IMR-90 (cell line): ENCODE results near the gene PCIF1. TPM values are rescaled to one million over a fixed set of nuclear protein-coding genes. Genes with fewer than 3 reads are reported as not detected.

Source experiments
- ATAC-seq: fragments of 200-7000 bp; cut with Tn5 transposase; 2 replicates; pipeline ENCODE4 v1.9.1; 2020; ENCODE audit warnings: low read depth, mild to moderate bottlenecking, moderate library complexity
- BruUV-seq: library from RNA; stranded (reverse); fragments of 400-500 nt; replicated peaks from 2 replicates; lab custom pipeline; 2021; lab: Mats Ljungman, UMichigan
- CTCF ChIA-PET: fragments of 300-600 bp; formaldehyde crosslinking; extraction: SDS; loops from one replicate; lab custom pipeline; 2021; ENCODE audit warnings: antibody characterized with exemption; lab: Yijun Ruan, JAX
- POLR2A ChIA-PET: fragments of 300-600 bp; sonication (Branson Sonifier 250); formaldehyde crosslinking; loops from one replicate; lab custom pipeline; 2022; ENCODE audit warnings: antibody characterized with exemption; ENCODE audit not compliant: unreplicated experiment; lab: Charles Lee
- DNase-seq: peaks from one replicate; pipeline ENCODE4 v3.0.0; 2013
- H2AFZ ChIP-seq: replicated peaks from 2 replicates; pipeline ENCODE3; 2013; ENCODE audit warnings: low read length, mild to moderate bottlenecking; ENCODE audit not compliant: poor library complexity
- H2AK5ac ChIP-seq: 2 replicates; pipeline ENCODE4 v1.6.1; 2013; ENCODE audit warnings: low read depth, low read length, inconsistent platforms
- H2AK9ac ChIP-seq: replicated peaks from 2 replicates; pipeline ENCODE3; 2013; ENCODE audit warnings: mild to moderate bottlenecking, low read depth, low read length, moderate library complexity; ENCODE audit not compliant: poor library complexity
- H2BK120ac ChIP-seq: 2 replicates; pipeline ENCODE4 v1.6.1; 2013; ENCODE audit warnings: low read depth, low read length, inconsistent platforms
- H2BK15ac ChIP-seq: 3 replicates; pipeline ENCODE4 v1.6.1; 2013; ENCODE audit warnings: low read depth, low read length, inconsistent platforms
- H2BK20ac ChIP-seq: 2 replicates; pipeline ENCODE4 v1.6.1; 2013; ENCODE audit warnings: low read depth, mild to moderate bottlenecking, inconsistent platforms, low read length, moderate library complexity
- H2BK5ac ChIP-seq: 2 replicates; pipeline ENCODE4 v1.6.1; 2013; ENCODE audit warnings: mild to moderate bottlenecking, low read depth, low read length, inconsistent platforms; ENCODE audit not compliant: poor library complexity, severe bottlenecking
- H3K14ac ChIP-seq: replicated peaks from 2 replicates; pipeline ENCODE4 v1.6.1; 2013; ENCODE audit warnings: low read depth, low read length, inconsistent platforms
- H3K18ac ChIP-seq: 2 replicates; pipeline ENCODE4 v1.6.1; 2013; ENCODE audit warnings: low read depth, low read length, control low read depth
- H3K23ac ChIP-seq: 2 replicates; pipeline ENCODE4 v1.6.1; 2013; ENCODE audit warnings: low read depth, low read length, inconsistent platforms
- H3K27ac ChIP-seq: 2 replicates; pipeline ENCODE4 v1.5.1; 2013; ENCODE audit warnings: mild to moderate bottlenecking, control low read depth, low read length; ENCODE audit not compliant: insufficient read depth
- H3K27me3 ChIP-seq: 2 replicates; pipeline ENCODE4 v1.6.1; 2013; ENCODE audit warnings: low read length; ENCODE audit not compliant: control insufficient read depth, insufficient read depth
- H3K36me3 ChIP-seq: 2 replicates; pipeline ENCODE4 v1.6.1; 2013; ENCODE audit warnings: low read length, mixed read lengths; ENCODE audit not compliant: control insufficient read depth, insufficient read depth
- H3K4ac ChIP-seq: 2 replicates; pipeline ENCODE4 v1.6.1; 2013; ENCODE audit warnings: low read depth, low read length, inconsistent platforms
- H3K4me1 ChIP-seq: 2 replicates; pipeline ENCODE4 v1.6.1; 2013; ENCODE audit warnings: low read length, mixed read lengths; ENCODE audit not compliant: control insufficient read depth, insufficient read depth
- H3K4me2 ChIP-seq: 2 replicates; pipeline ENCODE4 v1.6.1; 2013; ENCODE audit warnings: low read depth, mild to moderate bottlenecking, control low read depth, low read length, moderate library complexity
- H3K4me3 ChIP-seq: 2 replicates; pipeline ENCODE4 v1.5.1; 2013; ENCODE audit warnings: low read depth, mild to moderate bottlenecking, control low read depth, low read length, moderate library complexity; ENCODE audit not compliant: insufficient read depth
- H3K56ac ChIP-seq: 2 replicates; pipeline ENCODE4 v1.6.1; 2013; ENCODE audit warnings: low read length, inconsistent platforms; ENCODE audit not compliant: insufficient read depth; ENCODE audit errors: extremely low read depth
- H3K79me1 ChIP-seq, 2 experiments: 2 replicates each; pipeline ENCODE4 v1.6.1; 2013; ENCODE audit warnings: low read length in 2 of 2, inconsistent platforms in 1 of 2, low read depth in 1 of 2
- H3K9ac ChIP-seq: 2 replicates; pipeline ENCODE4 v1.6.1; 2013; ENCODE audit warnings: low read depth, low read length, control low read depth
- H3K9me1 ChIP-seq: 2 replicates; pipeline ENCODE4 v1.6.1; 2013; ENCODE audit warnings: low read length, inconsistent platforms; ENCODE audit not compliant: insufficient read depth
- H3K9me3 ChIP-seq: 2 replicates; pipeline ENCODE4 v1.6.1; 2013; ENCODE audit warnings: low read length; ENCODE audit not compliant: control insufficient read depth, insufficient read depth
- H4K20me1 ChIP-seq: 2 replicates; pipeline ENCODE4 v1.6.1; 2013; ENCODE audit warnings: low read length, inconsistent platforms; ENCODE audit not compliant: insufficient read depth
- H4K5ac ChIP-seq: 2 replicates; pipeline ENCODE4 v1.6.1; 2013; ENCODE audit warnings: mild to moderate bottlenecking, low read depth, low read length, control low read depth
- H4K8ac ChIP-seq, 2 experiments: 2 replicates each; pipeline ENCODE4 v1.6.1; 2013; ENCODE audit warnings: low read depth in 2 of 2, low read length in 2 of 2, control low read depth in 1 of 2, inconsistent platforms in 1 of 2
- H4K91ac ChIP-seq: 2 replicates; pipeline ENCODE4 v1.6.1; 2013; ENCODE audit warnings: low read depth, low read length, inconsistent platforms; ENCODE audit not compliant: insufficient read depth
- BHLHE40 ChIP-seq: fragments of 150-350 bp; IDR thresholded peaks from 2 replicates; pipeline ENCODE4 v1.6.1; 2016; ENCODE audit warnings: mild to moderate bottlenecking, low read depth, low read length
- CEBPB ChIP-seq: IDR thresholded peaks from 2 replicates; pipeline ENCODE4 v1.6.1; 2012; ENCODE audit warnings: low read depth, low read length, improper control_type of control experiment
- CHD1 ChIP-seq: IDR thresholded peaks from 2 replicates; pipeline ENCODE4 v1.6.1; 2012; ENCODE audit warnings: low read depth, low read length, improper control_type of control experiment
- FOS ChIP-seq: fragments of 150-350 bp; IDR thresholded peaks from 2 replicates; pipeline ENCODE4 v1.6.1; 2016; ENCODE audit warnings: low read depth, low read length
- MAFK ChIP-seq: IDR thresholded peaks from 2 replicates; pipeline ENCODE4 v1.6.1; 2012; ENCODE audit warnings: low read depth, low read length, improper control_type of control experiment
- MAZ ChIP-seq: IDR thresholded peaks from 2 replicates; pipeline ENCODE4 v1.6.1; 2012; ENCODE audit warnings: low read depth, mild to moderate bottlenecking, low read length, improper control_type of control experiment, moderate library complexity, borderline replicate concordance
- MXI1 ChIP-seq: IDR thresholded peaks from 2 replicates; pipeline ENCODE4 v1.6.1; 2012; ENCODE audit warnings: low read depth, mild to moderate bottlenecking, low read length, moderate library complexity, borderline replicate concordance
- NFE2L2 ChIP-seq: fragments of 150-350 bp; IDR thresholded peaks from 2 replicates; pipeline ENCODE4 v1.6.1; 2016; ENCODE audit warnings: low read depth, mild to moderate bottlenecking, low read length
- POLR2A ChIP-seq: IDR thresholded peaks from 2 replicates; pipeline ENCODE4 v1.6.1; 2012; ENCODE audit warnings: mild to moderate bottlenecking, low read depth, low read length
- RAD21 ChIP-seq: IDR thresholded peaks from 2 replicates; pipeline ENCODE4 v1.6.1; 2012; ENCODE audit warnings: low read length, improper control_type of control experiment
- RCOR1 ChIP-seq: IDR thresholded peaks from 2 replicates; pipeline ENCODE4 v1.6.1; 2012; ENCODE audit warnings: mild to moderate bottlenecking, low read length, improper control_type of control experiment; ENCODE audit not compliant: insufficient replicate concordance
- RFX5 ChIP-seq: IDR thresholded peaks from 2 replicates; pipeline ENCODE4 v1.8.0; 2012; ENCODE audit warnings: low read depth, mild to moderate bottlenecking, low read length, moderate library complexity
- SMC3 ChIP-seq: fragments of 150-350 bp; IDR thresholded peaks from 2 replicates; pipeline ENCODE4 v1.6.1; 2016; ENCODE audit warnings: low read depth, mild to moderate bottlenecking, antibody characterized with exemption, low read length, moderate library complexity
- WGBS, 2 experiments: methylation state at CpG; one replicate each; pipeline versions ENCODE4 v1.1.5 to v1.1.7; 2013; ENCODE audit warnings: missing lambda C conversion rate in 2 of 2; ENCODE audit not compliant: insufficient read length in 1 of 2; ENCODE audit errors: extremely low coverage in 2 of 2; 5-methylcytosine and 5-hydroxymethylcytosine counted together
- dilution Hi-C: fragments of 300-500 bp; cut with HindIII; formaldehyde crosslinking; loops from one replicate; pipeline ENCODE4 v1.14.3; 2018; ENCODE audit warnings: low sequenced_read_pairs; ENCODE audit not compliant: unreplicated experiment
- in situ Hi-C: fragments of 300-500 bp; cut with MboI; formaldehyde crosslinking; loops from 3 replicates; pipeline ENCODE4 v1.14.3; 2019; ENCODE audit warnings: low sequenced_read_pairs, inconsistent platforms, mixed read lengths
- intact Hi-C: fragments of 100-400 bp; cut with micrococcal nuclease; formaldehyde crosslinking; loops from 2 replicates; pipeline ENCODE4 v1.10.0; 2022
- polyA plus RNA-seq, 3 experiments: library from polyadenylated mRNA; depleted of rRNA; stranded (reverse); fragments of >200 nt; gene quantifications; 2 replicates each; pipeline ENCODE4 v1.2.3, GENCODE V29; 2012; ENCODE audit warnings: low replicate concordance in 1 of 3
- total RNA-seq: library from RNA; depleted of rRNA; stranded (reverse); fragments of >200 nt; gene quantifications from 2 replicates; pipeline ENCODE4 v1.2.3, GENCODE V29; 2012
- TF ChIP-seq, protein P1 (sequence below): fragments of 150-350 bp; IDR thresholded peaks from 2 replicates; pipeline ENCODE4 v1.6.1; 2017; ENCODE audit warnings: mild to moderate bottlenecking, antibody characterized with exemption, low read length, low read depth
- TF ChIP-seq, protein P2 (sequence below): conservative IDR thresholded peaks from 2 replicates; pipeline ENCODE4 v1.5.1; 2012; ENCODE audit warnings: mild to moderate bottlenecking, low read depth, low read length, improper control_type of control experiment
- TF ChIP-seq, protein P3 (sequence below): fragments of 150-350 bp; IDR thresholded peaks from 2 replicates; pipeline ENCODE4 v1.6.1; 2016; ENCODE audit warnings: low read depth, mild to moderate bottlenecking, low read length, moderate library complexity, borderline replicate concordance

Gene PCIF1
- total and polyA plus RNA-seq, 2 of the 4 experiments (the other 2 are of a cell fraction): 5.4 to 18.3 TPM

- intact Hi-C loops: no loop called here
- in situ Hi-C loops: no loop called here
- 93% methylated on average over 3 of the region's 7 CpGs; no CpG with 5 or more reads in 1 of the 2 experiments for WGBS, 2 experiments
- Histone ChIP-seq H3K18ac (no peak overlapping the region), H3K4me2 (no peak overlapping the region), H3K79me1 (peaks cover 0 to 2% of the 10 kb centered on the region in 2 experiments; a peak in 1 of 4 replicates), H2AK9ac (no peak overlapping the region), H3K9me1 (peaks cover 5% of the 10 kb centered on the region; the same call in 1 of the 2 replicates), H3K56ac (no peak overlapping the region), H3K9me3 (no peaks in the 10 kb centered on the region), H4K8ac (no peak overlapping the region), H2BK20ac (no peak overlapping the region), H3K36me3 (peaks cover 93% of the 10 kb centered on the region), H2BK15ac (no peak overlapping the region), H3K9ac (no peak overlapping the region), H3K4me3 (no peak overlapping the region), H4K5ac (no peak overlapping the region), H3K27ac (no peak overlapping the region), H2BK120ac (no peak overlapping the region), H3K4ac (no peak overlapping the region), H2BK5ac (no peak overlapping the region), H3K23ac (no peak overlapping the region), H3K4me1 (no peaks in the 10 kb centered on the region), H2AK5ac (no peak overlapping the region), H3K14ac (no peak overlapping the region), H3K27me3 (no peaks in the 10 kb centered on the region), H4K91ac (no peak overlapping the region), H4K20me1 (peaks cover 7% of the 10 kb centered on the region; the same call in 1 of the 2 replicates), H2AFZ (no peak overlapping the region)
- no TSS peak for BruUV-seq
- CTCF ChIA-PET: no interaction called here
- dilution Hi-C loops: no loop called here
- DNase-seq: no peak
- no peak; the same call in none of the 2 replicates for ATAC-seq
- POLR2A ChIA-PET: no interaction called here
- no peak for TF ChIP-seq SMC3
- TF ChIP-seq RAD21: no peak
- TF ChIP-seq FOS: no peak
- TF ChIP-seq, protein P1, sequence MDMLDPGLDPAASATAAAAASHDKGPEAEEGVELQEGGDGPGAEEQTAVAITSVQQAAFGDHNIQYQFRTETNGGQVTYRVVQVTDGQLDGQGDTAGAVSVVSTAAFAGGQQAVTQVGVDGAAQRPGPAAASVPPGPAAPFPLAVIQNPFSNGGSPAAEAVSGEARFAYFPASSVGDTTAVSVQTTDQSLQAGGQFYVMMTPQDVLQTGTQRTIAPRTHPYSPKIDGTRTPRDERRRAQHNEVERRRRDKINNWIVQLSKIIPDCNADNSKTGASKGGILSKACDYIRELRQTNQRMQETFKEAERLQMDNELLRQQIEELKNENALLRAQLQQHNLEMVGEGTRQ: no peak
- TF ChIP-seq, protein P2, sequence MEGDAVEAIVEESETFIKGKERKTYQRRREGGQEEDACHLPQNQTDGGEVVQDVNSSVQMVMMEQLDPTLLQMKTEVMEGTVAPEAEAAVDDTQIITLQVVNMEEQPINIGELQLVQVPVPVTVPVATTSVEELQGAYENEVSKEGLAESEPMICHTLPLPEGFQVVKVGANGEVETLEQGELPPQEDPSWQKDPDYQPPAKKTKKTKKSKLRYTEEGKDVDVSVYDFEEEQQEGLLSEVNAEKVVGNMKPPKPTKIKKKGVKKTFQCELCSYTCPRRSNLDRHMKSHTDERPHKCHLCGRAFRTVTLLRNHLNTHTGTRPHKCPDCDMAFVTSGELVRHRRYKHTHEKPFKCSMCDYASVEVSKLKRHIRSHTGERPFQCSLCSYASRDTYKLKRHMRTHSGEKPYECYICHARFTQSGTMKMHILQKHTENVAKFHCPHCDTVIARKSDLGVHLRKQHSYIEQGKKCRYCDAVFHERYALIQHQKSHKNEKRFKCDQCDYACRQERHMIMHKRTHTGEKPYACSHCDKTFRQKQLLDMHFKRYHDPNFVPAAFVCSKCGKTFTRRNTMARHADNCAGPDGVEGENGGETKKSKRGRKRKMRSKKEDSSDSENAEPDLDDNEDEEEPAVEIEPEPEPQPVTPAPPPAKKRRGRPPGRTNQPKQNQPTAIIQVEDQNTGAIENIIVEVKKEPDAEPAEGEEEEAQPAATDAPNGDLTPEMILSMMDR: no peak
- TF ChIP-seq MAFK: no peak
- TF ChIP-seq BHLHE40: no peak
- no peak for TF ChIP-seq NFE2L2
- no peak for TF ChIP-seq CEBPB
- TF ChIP-seq, protein P3, sequence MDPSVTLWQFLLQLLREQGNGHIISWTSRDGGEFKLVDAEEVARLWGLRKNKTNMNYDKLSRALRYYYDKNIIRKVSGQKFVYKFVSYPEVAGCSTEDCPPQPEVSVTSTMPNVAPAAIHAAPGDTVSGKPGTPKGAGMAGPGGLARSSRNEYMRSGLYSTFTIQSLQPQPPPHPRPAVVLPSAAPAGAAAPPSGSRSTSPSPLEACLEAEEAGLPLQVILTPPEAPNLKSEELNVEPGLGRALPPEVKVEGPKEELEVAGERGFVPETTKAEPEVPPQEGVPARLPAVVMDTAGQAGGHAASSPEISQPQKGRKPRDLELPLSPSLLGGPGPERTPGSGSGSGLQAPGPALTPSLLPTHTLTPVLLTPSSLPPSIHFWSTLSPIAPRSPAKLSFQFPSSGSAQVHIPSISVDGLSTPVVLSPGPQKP: no peak
- no peak for TF ChIP-seq RFX5
- no peak for TF ChIP-seq CHD1
- no peak for TF ChIP-seq MAZ
- no peak for TF ChIP-seq MXI1
- no peak for TF ChIP-seq POLR2A
- TF ChIP-seq RCOR1: no peak
Observed at GRCh38 chr20:45948261-45948733, 13.8 kb downstream of the PCIF1 start.
